Measurements from ENCODE around the gene BAG5.

GRCh38 chr14:103521438-103521950, 41.0 kb downstream of the BAG5 start:
- TF ChIP-seq POLR2A (IDR thresholded peaks at IDR 0.05; ENCODE audit: low read depth, low read length) = no peak
- no peak for TF ChIP-seq POLR2AphosphoS5 (IDR thresholded peaks at IDR 0.05; ENCODE audit: low read depth, low read length)
